HG03565 (cell line): Measurements from ENCODE around the gene UMAD1.

Experiments
- ATAC-seq: cut with Tn5 transposase; IDR thresholded peaks from one replicate; pipeline ENCODE4 v1.9.1; 2021; ENCODE audit warnings: mild to moderate bottlenecking, moderate library complexity; ENCODE audit not compliant: unreplicated experiment

The UMAD1 gene

GRCh38 chr7:7916064-7916463 is 275.5 kb downstream of the UMAD1 start:
- ATAC-seq = no peak

DNA sequence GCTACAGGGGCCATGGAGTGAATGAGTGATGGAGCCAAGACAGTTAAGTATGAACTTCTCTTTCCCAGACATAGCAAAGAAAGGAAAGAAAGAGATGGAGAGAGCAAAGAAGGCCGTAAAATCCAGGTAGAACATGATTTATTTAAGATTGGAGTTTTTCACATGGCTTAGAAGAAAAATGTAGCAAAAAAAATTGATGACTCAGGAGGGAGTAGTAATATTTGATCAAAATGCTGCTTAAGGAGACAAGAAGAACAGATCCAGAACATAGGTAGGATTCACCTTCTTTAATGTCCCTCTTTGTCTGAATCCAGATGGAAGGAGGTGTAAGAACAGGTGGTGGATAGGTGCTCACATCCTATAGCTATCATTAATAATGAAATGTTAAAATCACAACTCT is 277.0 kb downstream of the UMAD1 start:
- no peak for ATAC-seq

GRCh38 chr7:7918736-7919448 is 278.3 kb downstream of the UMAD1 start:
- no peak for ATAC-seq

DNA sequence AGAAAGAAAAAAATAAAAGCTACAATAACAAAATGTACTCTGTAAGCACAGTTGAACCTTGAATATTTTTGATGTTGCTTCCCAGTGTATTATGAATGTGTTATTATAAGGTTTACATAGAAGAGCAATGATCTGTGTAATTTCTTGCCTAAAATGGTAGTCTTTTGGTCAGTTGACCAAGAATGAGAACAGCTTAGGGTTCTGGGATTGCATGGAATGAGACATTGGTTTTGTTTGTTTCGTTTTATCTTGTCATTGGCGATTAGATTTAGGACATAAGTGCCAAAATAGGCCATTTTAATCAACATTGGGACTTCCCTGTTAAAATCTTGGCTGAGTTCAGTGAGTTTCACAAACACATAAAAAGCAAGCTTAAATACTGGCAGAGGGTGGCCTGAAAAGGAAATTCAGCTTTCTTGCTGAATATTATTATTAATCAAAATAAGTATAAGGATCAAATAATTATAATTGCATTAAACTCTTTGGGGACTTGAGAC is 278.9 kb downstream of the UMAD1 start:
- no peak for ATAC-seq

DNA sequence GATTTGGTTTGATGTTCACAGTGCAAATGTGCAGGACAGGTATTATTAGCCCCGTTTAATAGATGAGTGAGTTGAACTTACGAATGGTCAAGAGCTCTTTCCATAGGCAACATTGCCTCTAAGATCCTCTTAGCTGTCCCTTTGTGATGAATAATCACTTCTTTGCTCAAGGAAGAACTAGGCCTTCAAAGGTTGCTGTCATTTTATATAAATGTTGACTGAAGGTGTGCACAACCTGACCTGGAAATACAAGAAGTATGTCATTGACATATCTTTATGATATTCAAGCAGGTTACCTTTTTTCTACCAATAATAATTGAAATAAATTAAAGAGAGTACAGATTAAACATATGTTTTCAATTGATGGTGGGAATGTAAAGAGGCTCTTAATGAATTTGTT is 279.5 kb downstream of the UMAD1 start:
- no peak for ATAC-seq

DNA sequence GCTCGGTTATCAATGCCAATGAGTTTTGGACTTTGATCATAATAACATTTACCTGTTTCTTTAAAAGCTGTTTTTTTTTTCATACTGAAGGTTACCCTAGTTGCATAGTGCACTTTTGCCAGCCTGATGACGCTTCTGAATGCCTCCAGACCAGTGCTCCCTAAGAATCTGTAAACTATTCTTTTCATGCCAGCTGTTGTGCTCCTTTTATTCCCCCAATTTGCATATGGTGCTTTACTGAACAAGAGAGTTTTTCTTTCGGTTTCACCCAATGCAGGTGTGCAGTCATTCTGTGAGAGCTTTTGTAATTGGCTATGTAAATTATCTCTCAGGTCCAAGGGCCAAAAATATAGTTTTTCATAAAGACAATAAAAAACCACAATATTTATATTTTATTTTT is 279.9 kb downstream of the UMAD1 start:
- ATAC-seq = peak; percentile 94

- no peak for ATAC-seq
These were observed 281.3 kb downstream of the UMAD1 start for GRCh38 chr7:7921830-7922229.

DNA sequence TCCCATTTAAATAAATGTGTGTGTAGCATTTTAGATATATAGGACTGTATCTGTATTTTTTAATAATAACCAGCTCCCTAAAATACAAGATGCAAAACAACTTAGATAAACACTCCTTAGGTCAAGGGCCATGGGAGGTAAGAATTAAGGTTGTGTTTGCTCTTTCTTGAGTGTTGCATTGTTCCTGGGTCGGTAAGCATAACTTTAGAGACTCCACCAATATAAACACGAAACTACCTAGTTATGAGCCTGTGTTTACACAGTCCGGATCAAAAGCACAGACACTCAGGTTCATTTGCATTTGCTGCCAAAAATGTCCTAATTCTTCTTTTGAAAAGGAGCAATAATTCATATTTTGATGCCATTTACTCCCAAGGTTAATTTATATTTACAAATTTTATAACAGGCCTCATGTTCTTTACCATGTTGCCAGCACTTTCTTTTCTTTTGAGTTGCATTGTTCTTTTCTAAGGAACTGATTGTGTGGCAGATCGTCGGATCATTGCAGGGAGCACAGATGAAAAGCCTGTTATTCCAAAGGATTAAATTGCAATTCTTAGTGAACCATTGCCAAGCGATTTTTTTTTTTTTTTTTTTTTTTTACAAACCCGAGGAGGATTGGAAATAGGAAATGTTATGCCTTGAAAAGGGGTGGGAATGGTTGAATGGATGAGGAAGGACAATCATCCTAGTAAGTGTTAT is 282.3 kb downstream of the UMAD1 start:
- no peak for ATAC-seq

DNA sequence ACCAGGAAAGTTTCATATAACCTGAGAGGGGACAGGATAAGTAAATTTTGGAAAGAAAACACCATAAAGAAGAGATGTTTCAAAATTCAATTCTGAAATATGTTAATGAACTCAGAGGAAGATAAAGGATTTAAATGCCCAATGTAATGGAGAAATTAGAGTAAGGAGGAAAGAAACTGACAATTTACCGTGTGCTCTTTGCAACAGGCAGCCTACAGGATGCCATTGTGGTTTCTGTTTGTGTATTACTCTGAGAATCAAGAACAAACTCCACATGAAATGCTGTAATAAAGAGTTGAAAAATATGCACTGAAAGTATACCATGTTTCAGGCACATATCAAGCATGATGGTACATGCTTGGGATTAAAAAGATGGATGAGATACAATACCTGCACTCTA is 283.3 kb downstream of the UMAD1 start:
- no peak for ATAC-seq

DNA sequence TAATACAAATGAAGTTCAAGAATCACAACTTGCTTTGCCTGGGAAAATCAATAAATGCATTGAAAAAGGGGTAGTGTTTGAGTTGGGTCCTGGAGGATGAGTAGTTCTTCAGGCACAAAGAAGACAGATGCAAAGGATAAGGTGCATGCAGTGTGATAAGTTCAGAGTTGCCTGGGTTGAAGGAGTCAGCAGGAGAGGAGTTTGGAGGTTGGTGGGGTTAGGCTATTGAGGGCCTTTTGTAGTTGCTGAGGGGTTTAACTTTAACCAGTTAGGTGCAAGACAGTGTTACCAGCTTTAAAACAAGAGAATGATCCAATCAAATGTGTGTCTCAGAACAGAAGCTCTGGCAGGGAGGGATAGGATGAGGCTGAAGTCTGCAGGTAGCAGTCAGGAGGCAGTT is 283.8 kb downstream of the UMAD1 start:
- no peak for ATAC-seq
